MM.1S (cell line): ENCODE measurements around the gene DAP.

Experiments
- DNase-seq: peaks from one replicate; pipeline ENCODE4 v3.0.0-alpha.2; 2015
- H2AFZ ChIP-seq: fragments of 300-600 bp; sonication (generic); 2 replicates; pipeline ENCODE4 v1.6.0; 2016; ENCODE audit warnings: antibody characterized with exemption, low read length
- H3F3A ChIP-seq: fragments of 300-600 bp; sonication (generic); 2 replicates; pipeline ENCODE4 v1.6.1; 2016; ENCODE audit warnings: mild to moderate bottlenecking, antibody characterized with exemption, low read length, moderate library complexity, mixed read lengths; ENCODE audit not compliant: insufficient read depth
- H3K27ac ChIP-seq: fragments of 300-600 bp; sonication (generic); 2 replicates; pipeline ENCODE4 v1.5.1; 2016; ENCODE audit warnings: mild to moderate bottlenecking, low read length
- H3K27me3 ChIP-seq: fragments of 300-600 bp; sonication (generic); replicated peaks from 2 replicates; pipeline ENCODE4 v1.6.0; 2016; ENCODE audit warnings: low read length; ENCODE audit not compliant: insufficient read depth
- H3K36me3 ChIP-seq: fragments of 300-600 bp; sonication (generic); replicated peaks from 2 replicates; pipeline ENCODE4 v1.6.1; 2016; ENCODE audit warnings: mild to moderate bottlenecking, low read length, mixed read lengths; ENCODE audit not compliant: insufficient read depth
- H3K4me1 ChIP-seq: fragments of 300-600 bp; sonication (generic); 2 replicates; pipeline ENCODE4 v1.6.1; 2016; ENCODE audit warnings: low read length, mixed read lengths
- H3K4me2 ChIP-seq: fragments of 300-600 bp; sonication (generic); 2 replicates; pipeline ENCODE4 v1.6.0; 2016; ENCODE audit warnings: low read depth, low read length
- H3K4me3 ChIP-seq: fragments of 300-600 bp; sonication (generic); 2 replicates; pipeline ENCODE4 v1.5.1; 2016; ENCODE audit warnings: low read length, mixed read lengths
- H3K79me2 ChIP-seq: fragments of 300-600 bp; sonication (generic); 2 replicates; pipeline ENCODE4 v1.6.1; 2016; ENCODE audit warnings: mixed run types, low read length, mixed read lengths
- H3K9ac ChIP-seq: fragments of 300-600 bp; sonication (generic); 2 replicates; pipeline ENCODE4 v1.6.1; 2016; ENCODE audit warnings: low read length, mixed read lengths
- H3K9me2 ChIP-seq: fragments of 300-600 bp; sonication (generic); replicated peaks from 2 replicates; pipeline ENCODE4 v1.6.1; 2016; ENCODE audit warnings: mild to moderate bottlenecking, low read length, mixed read lengths; ENCODE audit not compliant: insufficient read depth
- H3K9me3 ChIP-seq: fragments of 300-600 bp; sonication (generic); replicated peaks from 2 replicates; pipeline ENCODE4 v1.6.1; 2016; ENCODE audit warnings: mild to moderate bottlenecking, low read length, mixed read lengths; ENCODE audit not compliant: insufficient read depth
- H4K20me1 ChIP-seq: fragments of 300-600 bp; sonication (generic); 2 replicates; pipeline ENCODE4 v1.6.1; 2016; ENCODE audit warnings: mild to moderate bottlenecking, low read length, moderate library complexity, mixed read lengths; ENCODE audit not compliant: insufficient read depth
- EZH2 ChIP-seq: fragments of 300-600 bp; sonication (generic); optimal IDR thresholded peaks from 2 replicates; pipeline ENCODE3; 2017; ENCODE audit warnings: low read depth, mild to moderate bottlenecking, antibody characterized with exemption, low read length, mixed read lengths
- EZH2phosphoT487 ChIP-seq: fragments of 300-600 bp; sonication (generic); IDR thresholded peaks from 2 replicates; pipeline ENCODE4 v1.6.1; 2018; ENCODE audit warnings: antibody characterized with exemption, low read length
- TF ChIP-seq, protein P1 (sequence below): fragments of 300-600 bp; sonication (generic); IDR thresholded peaks from 2 replicates; pipeline ENCODE4 v1.5.1; 2016; ENCODE audit warnings: antibody characterized with exemption, low read length, mixed read lengths

Gene DAP

DNA sequence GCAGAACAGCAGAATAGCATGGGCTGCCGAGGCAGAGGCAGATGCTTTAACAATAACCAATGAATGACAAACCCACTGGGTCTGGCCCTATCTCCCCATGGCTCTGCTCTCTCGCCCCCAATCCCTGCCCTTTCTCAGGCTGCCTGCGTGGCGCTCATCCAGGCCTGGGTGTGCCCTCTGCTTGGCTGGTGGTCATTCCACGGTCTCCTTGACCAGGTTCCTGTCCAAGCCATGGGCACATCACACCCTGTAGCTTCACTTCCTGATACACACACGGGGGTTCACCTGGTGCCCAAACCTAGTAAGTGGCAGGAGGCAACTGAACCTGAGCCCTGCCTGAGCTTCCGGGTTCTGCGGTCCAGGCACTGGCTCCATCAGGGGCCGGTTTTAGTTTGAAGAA lies 87.6 kb downstream of the DAP start:
- Histone ChIP-seq H3K9me3 (no peaks in the 10 kb centered on the region), H3K79me2 (no peaks in the 10 kb centered on the region), H3K27me3 (no peaks in the 10 kb centered on the region), H3K4me1 (no peaks in the 10 kb centered on the region), H3F3A (no peaks in the 10 kb centered on the region), H3K9ac (no peak overlapping the region), H3K27ac (no peak overlapping the region), H3K36me3 (no peaks in the 10 kb centered on the region), H3K4me3 (no peak overlapping the region), H4K20me1 (no peaks in the 10 kb centered on the region), H3K9me2 (no peaks in the 10 kb centered on the region), H2AFZ (no peak overlapping the region), H3K4me2 (no peak overlapping the region)
- TF ChIP-seq, protein P1, sequence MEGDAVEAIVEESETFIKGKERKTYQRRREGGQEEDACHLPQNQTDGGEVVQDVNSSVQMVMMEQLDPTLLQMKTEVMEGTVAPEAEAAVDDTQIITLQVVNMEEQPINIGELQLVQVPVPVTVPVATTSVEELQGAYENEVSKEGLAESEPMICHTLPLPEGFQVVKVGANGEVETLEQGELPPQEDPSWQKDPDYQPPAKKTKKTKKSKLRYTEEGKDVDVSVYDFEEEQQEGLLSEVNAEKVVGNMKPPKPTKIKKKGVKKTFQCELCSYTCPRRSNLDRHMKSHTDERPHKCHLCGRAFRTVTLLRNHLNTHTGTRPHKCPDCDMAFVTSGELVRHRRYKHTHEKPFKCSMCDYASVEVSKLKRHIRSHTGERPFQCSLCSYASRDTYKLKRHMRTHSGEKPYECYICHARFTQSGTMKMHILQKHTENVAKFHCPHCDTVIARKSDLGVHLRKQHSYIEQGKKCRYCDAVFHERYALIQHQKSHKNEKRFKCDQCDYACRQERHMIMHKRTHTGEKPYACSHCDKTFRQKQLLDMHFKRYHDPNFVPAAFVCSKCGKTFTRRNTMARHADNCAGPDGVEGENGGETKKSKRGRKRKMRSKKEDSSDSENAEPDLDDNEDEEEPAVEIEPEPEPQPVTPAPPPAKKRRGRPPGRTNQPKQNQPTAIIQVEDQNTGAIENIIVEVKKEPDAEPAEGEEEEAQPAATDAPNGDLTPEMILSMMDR: no peak
- TF ChIP-seq EZH2: no peak
- TF ChIP-seq EZH2phosphoT487: no peak
- no peak for DNase-seq

DNA sequence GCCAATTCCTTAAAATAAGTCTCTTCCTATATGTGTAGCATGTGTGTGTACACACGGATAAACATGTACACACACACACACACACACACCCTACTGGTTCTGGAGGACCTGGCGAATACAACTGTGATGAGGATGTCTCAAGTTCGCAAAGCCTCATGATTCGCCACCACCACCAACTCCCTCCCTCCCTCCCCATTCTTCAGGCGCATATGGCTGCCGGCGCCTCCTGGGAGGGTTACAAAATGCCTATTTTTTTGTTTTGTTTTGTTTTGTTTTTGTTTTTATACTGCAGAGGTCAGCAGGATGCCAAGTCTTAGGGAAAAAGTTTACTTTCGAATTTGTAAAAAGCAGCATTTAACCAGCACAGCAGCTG lies 88.0 kb downstream of the DAP start:
- no peak overlapping the region for H2AFZ ChIP-seq
- no peak overlapping the region for H3K27ac ChIP-seq
- no peaks in the 10 kb centered on the region for H3K36me3 ChIP-seq
- no peaks in the 10 kb centered on the region for H3K79me2 ChIP-seq
- no peaks in the 10 kb centered on the region for H3F3A ChIP-seq
- no peaks in the 10 kb centered on the region for H3K27me3 ChIP-seq
- H4K20me1 ChIP-seq: no peaks in the 10 kb centered on the region
- no peak for DNase-seq
- H3K4me1 ChIP-seq: no peaks in the 10 kb centered on the region
- H3K9me2 ChIP-seq: no peaks in the 10 kb centered on the region
- no peak overlapping the region for H3K9ac ChIP-seq
- H3K9me3 ChIP-seq: no peaks in the 10 kb centered on the region
- H3K4me2 ChIP-seq: no peak overlapping the region
- TF ChIP-seq EZH2: no peak
- TF ChIP-seq, protein P1: no peak
- no peak for TF ChIP-seq EZH2phosphoT487
- H3K4me3 ChIP-seq: no peak overlapping the region

DNA sequence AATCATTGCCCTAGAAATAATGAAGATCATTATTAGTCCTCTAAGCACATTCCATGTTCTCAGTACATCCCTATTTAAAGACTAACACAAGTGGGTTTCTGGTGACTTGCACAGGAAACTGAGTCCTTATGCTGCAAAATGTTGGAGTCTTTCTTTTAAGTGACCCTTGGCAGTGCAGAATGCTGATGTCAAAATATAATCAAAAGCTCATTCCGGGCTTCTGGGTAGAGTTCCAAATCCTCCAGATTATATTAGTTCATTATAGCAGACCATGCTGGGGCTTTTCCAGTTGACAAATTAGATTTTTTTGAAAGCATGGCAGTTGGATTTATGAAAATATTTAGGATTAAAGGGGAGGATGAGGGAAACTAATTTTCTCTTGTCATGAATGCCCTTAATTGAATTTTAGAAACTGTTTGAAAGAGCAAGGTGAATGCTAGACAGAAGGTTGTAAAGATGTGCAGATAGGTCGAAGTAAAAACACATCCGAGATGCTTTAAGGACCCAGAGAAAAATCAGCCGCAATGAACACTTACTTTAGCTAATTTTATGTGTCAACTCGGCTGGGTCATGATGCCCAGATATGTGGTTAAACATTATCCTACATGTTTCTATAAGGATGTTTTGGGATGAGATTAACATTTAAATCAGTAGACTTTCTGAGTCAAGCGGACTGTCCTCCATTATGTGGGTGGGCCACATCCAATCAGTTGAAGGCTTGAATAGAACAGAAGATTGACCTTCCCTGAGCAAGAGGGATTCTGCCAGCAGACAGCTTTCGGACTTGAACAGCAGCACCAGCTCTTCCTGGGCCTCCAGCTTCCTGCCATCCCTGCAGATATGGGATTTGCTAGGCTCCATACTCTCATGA lies 88.7 kb downstream of the DAP start:
- no peak for DNase-seq
- H3K27ac ChIP-seq: no peak overlapping the region
- no peaks in the 10 kb centered on the region for H3K79me2 ChIP-seq
- H3K4me3 ChIP-seq: no peak overlapping the region
- H3F3A ChIP-seq: no peaks in the 10 kb centered on the region
- H3K4me2 ChIP-seq: no peak overlapping the region
- H3K4me1 ChIP-seq: no peaks in the 10 kb centered on the region
- TF ChIP-seq EZH2: no peak
- TF ChIP-seq, protein P1: no peak
- TF ChIP-seq EZH2phosphoT487: no peak
- H3K9me2 ChIP-seq: no peaks in the 10 kb centered on the region
- no peak overlapping the region for H2AFZ ChIP-seq
- no peaks in the 10 kb centered on the region for H3K9me3 ChIP-seq
- no peaks in the 10 kb centered on the region for H4K20me1 ChIP-seq
- no peak overlapping the region for H3K9ac ChIP-seq
- H3K27me3 ChIP-seq: no peaks in the 10 kb centered on the region
- H3K36me3 ChIP-seq: no peaks in the 10 kb centered on the region
